CD4-positive, alpha-beta T cell treated with Interleukin-10 for 1 hour (primary cell): ENCODE data around the gene TIGAR.

Experiments
- DNase-seq: peaks from one replicate; pipeline ENCODE4 v3.0.0-alpha.2; 2020

Gene TIGAR, protein sequence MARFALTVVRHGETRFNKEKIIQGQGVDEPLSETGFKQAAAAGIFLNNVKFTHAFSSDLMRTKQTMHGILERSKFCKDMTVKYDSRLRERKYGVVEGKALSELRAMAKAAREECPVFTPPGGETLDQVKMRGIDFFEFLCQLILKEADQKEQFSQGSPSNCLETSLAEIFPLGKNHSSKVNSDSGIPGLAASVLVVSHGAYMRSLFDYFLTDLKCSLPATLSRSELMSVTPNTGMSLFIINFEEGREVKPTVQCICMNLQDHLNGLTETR

DNA sequence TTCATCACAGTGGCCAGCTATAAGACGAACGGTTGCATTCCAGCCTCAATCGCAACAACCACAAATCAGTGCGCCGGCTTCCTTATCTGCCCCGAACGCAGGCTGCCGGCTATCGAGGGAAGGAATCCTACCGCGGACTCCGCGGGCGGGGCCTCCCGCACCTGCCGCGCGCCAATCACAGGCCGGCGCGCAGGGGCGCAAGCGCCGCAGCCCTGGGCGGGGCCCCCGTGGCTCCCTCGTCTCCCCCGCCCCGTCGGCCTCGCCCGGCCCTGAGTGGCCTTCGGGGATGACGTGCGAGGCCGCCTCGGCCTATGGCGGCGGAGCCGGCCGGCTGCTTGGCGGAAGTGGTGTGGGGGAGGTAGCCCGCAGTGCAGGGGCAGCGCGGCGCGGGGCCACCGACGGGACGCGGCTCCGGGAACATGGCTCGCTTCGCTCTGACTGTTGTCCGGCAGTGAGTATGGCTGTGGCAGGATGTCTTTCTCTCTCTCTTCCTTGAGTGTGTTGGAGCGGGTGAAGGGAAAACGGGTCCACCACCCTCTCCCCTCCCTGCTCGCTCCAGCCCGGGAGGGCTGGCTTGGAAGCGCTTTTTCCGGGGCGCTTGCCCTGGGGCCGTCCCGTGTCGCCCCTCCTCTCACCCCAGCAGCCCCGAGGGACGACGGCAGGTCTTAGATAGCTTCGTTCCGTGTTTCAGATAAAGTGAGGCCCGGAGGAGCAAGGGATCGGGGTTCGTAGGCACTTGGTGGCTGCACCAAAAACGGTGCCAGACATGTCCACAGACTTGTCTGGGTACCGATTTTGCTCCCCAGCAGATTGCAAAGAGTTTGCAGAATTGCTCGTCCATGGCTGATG is at the start of gene TIGAR:
Gene TIGAR (plus strand): TSS at position 361 of the 849 bp plus-strand sequence. CDS start 59 bp downstream, at position 420.
- peak; percentile 92 for DNase-seq

DNA sequence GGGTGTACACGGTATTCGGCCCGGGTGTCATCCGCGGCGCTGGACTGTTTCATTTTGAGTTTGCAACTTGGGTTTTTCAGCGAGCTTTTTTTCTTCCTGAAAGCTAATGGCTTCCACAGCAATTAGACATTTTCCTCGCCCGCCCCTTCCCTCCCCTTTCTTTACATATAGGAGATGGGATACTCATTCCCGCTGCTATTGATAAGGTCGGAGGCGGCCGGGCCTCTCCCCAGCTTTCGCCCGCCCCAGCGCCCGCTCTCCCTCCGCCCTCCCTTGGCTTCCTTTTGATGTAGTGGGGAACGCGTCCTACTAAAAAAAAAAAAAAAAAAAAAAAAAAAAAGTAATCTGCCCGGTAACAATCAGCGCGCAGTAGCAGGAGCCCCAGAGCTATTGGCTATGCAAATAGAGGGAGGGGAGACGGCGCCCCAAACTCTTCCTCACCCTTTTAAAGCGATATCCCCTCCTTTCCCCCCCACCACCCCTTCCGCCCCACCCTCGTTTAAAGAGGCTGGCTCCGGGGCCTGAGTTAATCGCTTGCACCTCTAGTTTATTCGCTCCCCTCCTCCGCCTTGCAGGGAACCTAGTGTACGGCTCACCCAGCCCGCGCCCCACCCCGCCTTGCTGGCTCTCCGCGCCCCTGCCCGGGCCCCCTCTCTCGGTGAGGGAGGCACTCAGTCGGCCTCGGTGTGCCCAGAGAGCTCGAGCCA is 49.1 kb upstream of the TIGAR start:
- DNase-seq = peak; percentile 94

DNA sequence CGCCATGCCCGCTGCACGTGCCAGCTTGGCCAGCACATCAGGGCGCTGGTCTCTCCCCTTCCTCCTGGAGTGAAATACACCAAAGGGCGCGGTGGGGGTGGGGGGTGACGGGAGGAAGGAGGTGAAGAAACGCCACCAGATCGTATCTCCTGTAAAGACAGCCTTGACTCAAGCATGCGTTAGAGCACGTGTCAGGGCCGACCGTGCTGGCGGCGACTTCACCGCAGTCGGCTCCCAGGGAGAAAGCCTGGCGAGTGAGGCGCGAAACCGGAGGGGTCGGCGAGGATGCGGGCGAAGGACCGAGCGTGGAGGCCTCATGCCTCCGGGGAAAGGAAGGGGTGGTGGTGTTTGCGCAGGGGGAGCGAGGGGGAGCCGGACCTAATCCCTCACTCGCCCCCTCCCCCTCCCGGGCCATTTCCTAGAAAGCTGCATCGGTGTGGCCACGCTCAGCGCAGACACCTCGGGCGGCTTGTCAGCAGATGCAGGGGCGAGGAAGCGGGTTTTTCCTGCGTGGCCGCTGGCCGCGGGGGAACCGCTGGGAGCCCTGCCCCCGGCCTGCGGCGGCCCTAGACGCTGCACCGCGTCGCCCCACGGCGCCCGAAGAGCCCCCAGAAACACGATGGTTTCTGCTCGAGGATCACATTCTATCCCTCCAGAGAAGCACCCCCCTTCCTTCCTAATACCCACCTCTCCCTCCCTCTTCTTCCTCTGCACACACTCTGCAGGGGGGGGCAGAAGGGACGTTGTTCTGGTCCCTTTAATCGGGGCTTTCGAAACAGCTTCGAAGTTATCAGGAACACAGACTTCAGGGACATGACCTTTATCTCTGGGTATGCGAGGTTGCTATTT is 48.4 kb upstream of the TIGAR start:
- DNase-seq = peak; percentile 81

DNA sequence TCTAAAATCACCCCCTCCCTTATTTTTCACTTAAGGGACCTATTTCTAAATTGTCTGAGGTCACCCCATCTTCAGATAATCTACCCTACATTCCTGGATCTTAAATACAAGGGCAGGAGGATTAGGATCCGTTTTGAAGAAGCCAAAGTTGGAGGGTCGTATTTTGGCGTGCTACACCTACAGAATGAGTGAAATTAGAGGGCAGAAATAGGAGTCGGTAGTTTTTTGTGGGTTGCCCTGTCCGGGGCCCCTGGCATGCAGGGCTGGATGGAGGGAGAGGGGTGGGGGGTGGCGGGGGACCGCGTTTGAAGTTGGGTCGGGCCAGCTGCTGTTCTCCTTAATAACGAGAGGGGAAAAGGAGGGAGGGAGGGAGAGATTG is 47.8 kb upstream of the TIGAR start:
- DNase-seq = no peak

DNA sequence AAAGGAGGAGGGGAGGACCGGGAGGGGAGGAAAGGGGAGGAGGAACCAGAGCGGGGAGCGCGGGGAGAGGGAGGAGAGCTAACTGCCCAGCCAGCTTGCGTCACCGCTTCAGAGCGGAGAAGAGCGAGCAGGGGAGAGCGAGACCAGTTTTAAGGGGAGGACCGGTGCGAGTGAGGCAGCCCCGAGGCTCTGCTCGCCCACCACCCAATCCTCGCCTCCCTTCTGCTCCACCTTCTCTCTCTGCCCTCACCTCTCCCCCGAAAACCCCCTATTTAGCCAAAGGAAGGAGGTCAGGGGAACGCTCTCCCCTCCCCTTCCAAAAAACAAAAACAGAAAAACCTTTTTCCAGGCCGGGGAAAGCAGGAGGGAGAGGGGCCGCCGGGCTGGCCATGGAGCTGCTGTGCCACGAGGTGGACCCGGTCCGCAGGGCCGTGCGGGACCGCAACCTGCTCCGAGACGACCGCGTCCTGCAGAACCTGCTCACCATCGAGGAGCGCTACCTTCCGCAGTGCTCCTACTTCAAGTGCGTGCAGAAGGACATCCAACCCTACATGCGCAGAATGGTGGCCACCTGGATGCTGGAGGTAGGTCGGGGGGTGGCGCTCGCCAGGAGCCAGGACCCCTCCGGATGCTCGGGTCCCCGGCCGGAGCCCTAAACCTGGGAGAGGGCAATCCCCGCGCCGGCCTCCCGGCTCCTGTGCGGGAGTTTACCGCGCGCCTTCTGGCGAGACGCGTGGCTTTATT is 47.2 kb upstream of the TIGAR start, which contains the start of gene CCND2:
Gene CCND2 (plus strand): TSS at position 111 of the 744 bp plus-strand sequence. CDS start 279 bp downstream, at position 390.
- DNase-seq = peak; percentile 81

DNA sequence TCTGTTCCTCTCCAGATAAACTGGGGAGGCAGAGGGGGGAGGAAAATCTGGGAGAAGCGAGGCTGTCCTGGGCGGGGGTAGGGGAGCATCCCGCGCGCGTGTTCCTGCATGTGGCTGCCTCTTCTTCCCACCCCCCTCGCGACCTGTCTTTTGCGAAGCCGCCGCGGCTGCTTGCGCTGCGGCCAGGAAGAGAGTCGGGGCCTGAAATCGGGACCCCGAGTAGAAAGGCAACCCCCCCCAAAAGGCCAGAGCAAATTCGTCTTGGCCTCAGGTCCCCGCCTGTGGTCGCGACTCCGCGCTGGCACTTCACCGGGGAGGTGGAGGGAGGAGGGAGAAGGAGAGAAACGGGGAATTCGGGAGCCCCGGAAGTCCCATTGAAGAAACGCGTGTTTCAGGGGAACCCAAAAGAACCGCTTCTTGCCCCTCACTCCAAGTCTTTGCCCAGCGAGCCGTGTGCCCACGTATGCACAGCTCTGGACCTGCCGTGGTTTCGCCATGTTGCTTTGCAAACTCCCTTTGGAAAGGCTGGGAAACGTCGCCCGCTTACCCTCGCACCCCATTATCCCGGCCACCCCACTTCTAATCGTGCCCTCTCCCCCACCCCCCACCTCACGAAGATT is 46.5 kb upstream of the TIGAR start:
- no peak for DNase-seq

DNA sequence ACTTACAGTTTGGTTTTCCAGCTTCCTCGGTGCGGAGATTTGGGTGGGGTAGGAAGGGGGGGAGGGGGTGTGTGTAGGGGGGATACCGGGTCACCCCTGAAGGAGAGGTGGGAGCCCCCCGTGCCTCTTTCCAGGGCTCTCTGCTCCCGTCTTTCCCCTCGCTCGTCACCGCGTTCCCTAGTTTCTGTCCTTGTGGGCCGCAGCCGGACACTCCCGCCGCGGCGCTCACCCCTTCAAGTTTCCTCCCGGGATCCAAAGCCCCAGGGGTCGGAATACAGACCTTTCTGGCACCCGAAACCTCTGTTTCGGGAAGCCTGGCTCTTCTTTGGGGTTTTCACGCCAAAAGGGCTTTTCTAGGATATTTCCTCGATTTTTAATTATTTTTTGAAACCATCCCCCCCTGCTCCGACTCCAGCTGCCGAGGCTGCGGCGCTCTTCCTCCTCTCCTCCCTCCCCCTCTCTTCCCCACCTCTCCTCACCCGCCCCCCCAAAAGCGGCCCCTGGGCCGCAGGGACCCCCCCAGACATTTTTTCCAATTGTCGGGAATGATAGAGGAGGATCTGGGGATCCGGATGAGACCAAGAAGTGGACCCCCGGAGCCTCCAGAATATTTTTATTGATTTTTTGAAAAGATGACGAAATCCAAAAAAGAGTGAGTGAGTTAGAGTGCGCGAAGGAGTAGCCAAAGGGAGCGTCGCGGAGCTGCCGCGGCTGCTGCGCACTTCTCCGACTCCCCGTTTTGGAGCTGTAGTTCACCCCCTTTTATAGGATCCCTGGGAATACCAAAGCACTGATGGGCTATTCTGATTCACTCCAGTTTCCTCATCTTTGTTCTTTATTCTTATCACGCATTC is 45.8 kb upstream of the TIGAR start:
- DNase-seq = no peak

DNA sequence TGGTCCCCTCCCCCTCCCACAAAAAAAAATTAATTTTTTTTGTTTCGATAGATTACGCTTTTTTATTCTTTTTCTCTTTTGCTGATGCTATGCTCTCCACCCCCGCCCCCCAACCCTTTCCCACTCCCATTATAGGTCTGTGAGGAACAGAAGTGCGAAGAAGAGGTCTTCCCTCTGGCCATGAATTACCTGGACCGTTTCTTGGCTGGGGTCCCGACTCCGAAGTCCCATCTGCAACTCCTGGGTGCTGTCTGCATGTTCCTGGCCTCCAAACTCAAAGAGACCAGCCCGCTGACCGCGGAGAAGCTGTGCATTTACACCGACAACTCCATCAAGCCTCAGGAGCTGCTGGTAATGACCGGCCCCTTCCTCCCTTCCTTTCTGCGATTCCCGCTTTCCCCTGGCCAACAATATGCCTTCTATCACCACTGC is 45.1 kb upstream of the TIGAR start:
- no peak for DNase-seq

DNA sequence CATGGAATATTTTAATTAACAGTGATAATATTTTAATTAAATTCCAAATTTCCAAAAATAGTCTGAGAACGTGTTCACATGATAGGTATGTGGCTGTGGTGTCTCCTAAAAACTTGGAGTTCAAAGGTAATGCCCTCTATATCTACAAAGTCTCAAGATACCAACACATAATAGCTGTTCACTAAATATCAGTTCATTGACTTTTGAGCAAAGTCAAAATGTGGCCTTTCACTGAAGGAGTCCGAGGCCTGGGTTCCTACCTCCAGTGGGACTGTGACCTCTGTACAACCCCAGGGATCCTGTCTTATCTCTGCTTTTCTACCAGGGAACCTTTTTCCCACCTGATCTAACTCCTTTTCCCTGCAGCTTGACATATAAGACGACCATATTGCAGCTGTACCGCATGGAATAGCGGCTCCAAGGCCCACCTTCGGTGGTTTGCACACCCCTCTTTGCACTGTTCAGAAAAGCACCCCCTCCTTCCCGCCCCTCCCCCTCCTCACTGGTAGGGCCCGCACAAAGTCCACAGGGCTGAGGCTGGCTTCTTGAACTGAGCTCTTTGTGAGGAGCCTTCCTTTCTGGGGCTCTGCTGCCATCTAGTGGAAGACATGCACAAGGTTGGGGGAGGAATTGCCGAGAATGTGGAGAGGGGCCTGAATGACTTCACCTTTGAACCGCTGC is 44.3 kb upstream of the TIGAR start:
- peak; percentile 94 for DNase-seq

DNA sequence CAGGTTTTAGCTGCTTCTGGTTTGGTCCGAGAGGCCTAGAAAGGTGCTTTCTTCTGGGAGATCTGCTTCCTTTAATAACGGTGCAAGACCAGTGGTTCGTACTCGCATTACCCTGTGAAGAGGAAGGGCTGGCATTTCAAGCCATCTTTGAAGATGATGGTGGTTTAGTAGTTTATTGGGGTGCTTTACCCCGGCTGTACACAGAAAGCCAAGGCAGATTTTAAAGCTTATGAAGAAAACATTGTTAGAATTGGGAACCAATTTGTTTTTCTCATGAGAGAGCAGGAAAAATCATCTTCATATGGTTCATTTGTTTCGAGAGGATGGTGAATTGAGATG is 43.8 kb upstream of the TIGAR start:
- DNase-seq = no peak

DNA sequence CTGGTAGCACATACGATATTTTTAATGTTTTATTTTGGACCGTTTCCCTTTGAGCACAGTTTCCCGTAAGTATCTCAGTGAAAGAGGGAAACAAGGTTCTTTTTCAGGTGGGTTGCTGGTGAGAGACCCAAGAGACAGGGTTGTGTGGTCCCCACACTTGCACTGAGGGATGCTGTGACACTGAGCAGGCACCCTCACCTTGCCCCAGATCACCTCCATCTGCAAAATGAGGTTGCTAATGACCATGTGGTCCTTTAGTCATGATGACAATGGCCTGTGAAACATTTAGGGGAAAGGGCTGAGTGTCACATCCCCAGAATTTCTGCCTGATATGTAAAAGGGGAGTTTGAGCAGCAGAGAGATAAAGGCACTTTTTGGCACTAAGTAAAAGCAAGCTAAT is 43.2 kb upstream of the TIGAR start:
- DNase-seq = no peak

DNA sequence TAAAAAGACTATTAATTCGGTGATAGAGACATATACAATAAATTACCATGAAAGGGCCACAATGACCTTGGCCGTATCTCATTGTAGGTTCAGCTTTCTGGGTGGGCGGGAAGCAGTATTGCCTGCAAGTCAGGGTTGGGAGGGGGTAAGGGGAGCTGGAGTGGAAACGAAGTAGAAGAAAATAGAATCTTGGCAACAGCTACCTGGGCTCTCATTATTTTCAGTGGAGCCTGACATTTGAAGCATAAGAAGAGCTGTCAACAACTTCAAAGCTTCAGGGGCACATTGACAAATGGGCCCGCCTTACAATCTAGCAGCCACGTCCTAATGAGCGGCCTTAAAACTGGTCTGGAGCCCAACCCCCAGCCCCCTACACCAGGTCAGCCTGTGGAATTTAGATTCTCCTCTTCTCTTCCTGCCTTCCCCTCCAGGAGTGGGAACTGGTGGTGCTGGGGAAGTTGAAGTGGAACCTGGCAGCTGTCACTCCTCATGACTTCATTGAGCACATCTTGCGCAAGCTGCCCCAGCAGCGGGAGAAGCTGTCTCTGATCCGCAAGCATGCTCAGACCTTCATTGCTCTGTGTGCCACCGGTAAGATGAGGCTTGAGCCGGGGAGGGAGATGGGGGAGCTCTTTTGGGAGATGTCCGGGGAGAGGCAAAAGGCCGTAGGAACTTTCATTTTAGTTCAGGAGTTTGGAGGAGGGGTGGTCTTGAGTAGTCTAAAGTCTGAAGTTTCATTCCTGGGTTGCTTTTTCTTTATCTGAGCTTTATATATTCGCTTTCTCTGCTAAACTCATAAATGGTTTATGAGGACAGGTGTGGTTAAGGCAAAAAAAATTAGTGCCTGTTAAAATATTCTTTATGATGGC is 42.5 kb upstream of the TIGAR start:
- no peak for DNase-seq

DNA sequence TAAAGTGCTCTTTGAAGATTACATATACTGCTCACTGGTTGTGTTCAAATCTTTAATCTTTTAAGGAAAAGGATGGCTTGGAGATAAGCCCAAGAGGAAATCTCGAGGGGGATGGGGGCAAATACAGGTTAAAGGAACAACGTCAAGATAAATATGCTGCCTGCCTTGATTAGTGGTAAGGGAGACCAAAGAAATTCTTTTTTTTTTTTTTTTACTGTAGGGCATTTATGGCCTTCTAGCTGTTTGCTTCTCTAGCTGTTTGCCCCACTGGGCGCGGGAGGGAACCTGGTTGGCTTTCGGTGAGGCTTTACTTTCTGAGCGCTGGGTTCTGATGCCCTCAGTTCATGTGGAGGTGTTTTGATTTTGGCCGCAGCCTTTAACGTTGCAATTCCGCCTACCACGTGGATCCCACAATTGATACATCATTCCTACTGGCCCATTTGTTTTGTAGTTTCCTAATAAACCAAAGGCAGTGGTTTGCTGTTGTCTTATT is 41.8 kb upstream of the TIGAR start:
- no peak for DNase-seq

DNA sequence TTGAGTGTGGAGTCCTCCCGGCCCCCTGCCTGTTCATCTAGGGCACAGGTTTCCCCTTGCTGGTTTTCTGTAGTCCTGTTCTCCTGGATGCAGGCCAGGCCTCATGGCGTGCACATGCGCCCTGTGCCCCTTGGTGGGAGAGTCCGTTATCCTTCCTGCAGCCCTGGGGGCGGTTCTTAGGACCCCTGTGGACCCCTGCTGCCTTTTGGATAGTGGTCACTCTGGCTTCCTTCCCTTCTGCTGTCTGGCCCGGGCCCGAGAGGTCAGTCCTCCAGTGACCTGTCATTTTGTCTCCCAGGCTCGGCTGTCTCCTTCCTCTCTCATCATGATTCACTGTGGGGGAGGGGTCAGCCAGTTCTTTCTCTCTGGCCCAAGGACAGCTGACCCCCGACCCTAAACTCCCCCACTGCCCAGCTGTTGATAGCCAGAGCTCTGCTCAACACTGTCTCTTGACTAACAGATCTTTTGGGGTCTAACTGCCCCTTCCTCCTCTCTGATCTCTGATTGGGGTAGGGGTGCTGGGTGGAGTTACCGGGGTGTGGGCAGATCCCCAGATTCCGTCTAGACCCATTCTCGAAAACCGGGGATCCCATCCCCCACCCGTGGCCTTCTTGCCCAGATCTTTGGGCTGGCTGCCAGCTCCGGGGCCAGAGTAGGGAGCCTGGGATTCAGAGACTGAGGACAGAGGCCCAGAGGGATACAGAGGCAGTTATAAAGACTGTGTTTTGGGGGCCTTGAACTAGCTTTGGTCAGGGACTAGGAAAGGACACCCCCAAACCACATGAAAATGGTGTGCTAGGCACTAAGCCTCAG is 40.5 kb upstream of the TIGAR start:
- no peak for DNase-seq

DNA sequence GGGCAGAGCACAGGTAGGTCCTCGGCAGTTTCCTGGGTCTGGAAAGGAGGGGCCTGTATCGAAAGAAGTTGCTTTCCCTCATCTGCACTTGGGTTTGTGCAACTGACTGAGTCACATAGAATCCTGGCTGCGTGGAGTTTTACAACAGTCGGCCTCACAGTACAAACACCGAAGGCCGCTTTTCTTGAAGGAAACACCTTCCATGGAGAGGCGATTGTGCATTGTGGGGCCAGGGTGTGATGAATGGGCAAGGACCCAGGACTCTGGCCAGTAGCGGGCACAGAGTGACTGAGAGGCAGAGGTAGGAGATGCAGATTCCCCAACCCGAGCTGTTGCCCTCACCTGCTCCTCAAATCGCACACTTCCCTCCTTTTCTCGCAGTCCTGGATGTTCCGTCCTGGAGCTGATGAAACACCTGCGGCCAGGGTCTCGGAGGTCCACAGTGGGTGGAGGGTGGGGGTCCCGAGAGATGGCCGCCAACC is 39.8 kb upstream of the TIGAR start:
- no peak for DNase-seq

DNA sequence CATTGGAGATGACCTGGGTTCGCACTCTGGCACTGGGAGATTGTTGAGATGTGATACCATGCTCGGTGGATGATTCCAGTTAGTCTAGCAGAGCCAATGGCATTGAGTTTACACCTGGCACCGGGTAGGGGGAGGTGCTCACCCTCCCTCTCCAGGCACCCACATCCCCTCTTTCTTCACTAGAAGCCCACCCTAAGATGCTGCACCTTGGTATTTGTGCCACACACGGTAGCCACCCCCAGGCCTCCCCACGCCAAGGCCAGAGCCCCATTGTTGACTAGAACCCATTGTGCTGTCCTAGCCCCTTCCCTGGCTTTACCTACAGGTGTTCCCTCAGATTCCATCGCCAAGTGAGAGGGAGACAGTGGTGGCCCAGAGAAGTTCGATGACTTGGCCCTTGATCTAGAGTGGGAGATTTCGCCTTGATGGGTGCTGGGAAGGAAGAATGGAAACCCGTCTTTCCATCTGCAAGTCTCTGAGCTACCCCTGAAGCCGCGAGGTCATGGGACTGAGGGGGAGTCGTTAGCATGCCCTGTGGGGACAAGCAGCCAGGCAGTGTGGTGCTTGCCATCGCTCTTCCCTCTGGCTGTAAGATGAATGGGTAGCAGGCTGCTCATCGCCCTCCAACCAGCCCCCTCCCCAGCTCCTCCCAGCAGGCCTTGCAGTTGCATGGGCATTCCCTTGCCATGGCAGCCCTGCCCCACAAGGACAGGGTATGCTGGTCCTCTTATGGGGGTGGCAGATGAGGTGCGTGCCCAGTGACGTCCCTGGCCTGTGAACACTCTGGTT is 38.7 kb upstream of the TIGAR start:
- DNase-seq = no peak
